Heart left ventricle (tissue), 16 donors: ENCODE data around the gene KCNJ6. TPM values are rescaled to one million over a fixed set of nuclear protein-coding genes. Genes with fewer than 3 reads are reported as not detected.

ENCODE experiments used
- ATAC-seq, 4 donors: fragments of 200-7000 bp; cut with Tn5 transposase; one replicate each; pipeline ENCODE4 v1.9.1; 2020 to 2022; ENCODE audit warnings: moderate library complexity in 4 of 4, mild to moderate bottlenecking in 3 of 4, moderate number of reproducible peaks in 1 of 4
- DNase-seq, 5 donors: peaks; one replicate each; pipeline ENCODE4 v3.0.0-alpha.2; 2020
- H3K27ac ChIP-seq, 12 donors: fragments of 200-600 bp; sonication (generic) in 4 of 12; one replicate each; pipeline versions ENCODE4 v1.5.0 to v1.8.0; 2016 to 2022; ENCODE audit warnings: mild to moderate bottlenecking in 2 of 12
- H3K27me3 ChIP-seq, 9 donors: fragments of 200-600 bp; sonication (generic) in 2 of 9; one replicate each; pipeline versions ENCODE4 v1.5.1 to v1.8.0; 2016 to 2022; ENCODE audit warnings: mild to moderate bottlenecking in 3 of 9
- H3K36me3 ChIP-seq, 9 donors: fragments of 200-600 bp; sonication (generic) in 2 of 9; one replicate each; pipeline versions ENCODE4 v1.5.0 to v1.8.0; 2018 to 2022; ENCODE audit warnings: mild to moderate bottlenecking in 2 of 9
- H3K4me1 ChIP-seq, 12 donors: fragments of 200-600 bp; sonication (generic) in 4 of 12; one replicate each; pipeline versions ENCODE4 v1.5.0 to v1.8.0; 2016 to 2022; ENCODE audit warnings: mild to moderate bottlenecking in 3 of 12
- H3K4me3 ChIP-seq, 12 donors: fragments of 200-600 bp; sonication (generic) in 4 of 12; one replicate each; pipeline versions ENCODE4 v1.5.0 to v1.8.0; 2017 to 2022; ENCODE audit warnings: mild to moderate bottlenecking in 9 of 12, moderate library complexity in 4 of 12
- H3K9me3 ChIP-seq, 12 donors: fragments of 200-600 bp; sonication (generic) in 4 of 12; one replicate each; pipeline versions ENCODE4 v1.5.0 to v1.8.0; 2016 to 2022; ENCODE audit warnings: mild to moderate bottlenecking in 1 of 12
- CTCF ChIP-seq, 12 donors: fragments of 200-600 bp; sonication (generic) in 4 of 12; IDR thresholded peaks; one replicate each; pipeline versions ENCODE4 v1.5.0 to v1.8.0; 2018 to 2022; ENCODE audit warnings: antibody characterized with exemption in 12 of 12, mild to moderate bottlenecking in 5 of 12
- POLR2A ChIP-seq, 2 donors: fragments of 450-650 bp; IDR thresholded peaks; one replicate each; pipeline ENCODE4 v1.6.1; 2017; ENCODE audit warnings: antibody characterized with exemption in 2 of 2, mild to moderate bottlenecking in 2 of 2, moderate library complexity in 2 of 2
- WGBS, 4 donors: extraction: QIAGEN DNeasy Blood & Tissue Kit in 2 of 4; methylation state at CpG; one replicate each; pipeline versions ENCODE4 v1.1.5 to v1.1.7; 2013 to 2018; 5-methylcytosine and 5-hydroxymethylcytosine counted together
- intact Hi-C, 10 donors: fragments of 100-400 bp; cut with DNase I; formaldehyde crosslinking; loops; one replicate each; pipeline versions ENCODE4 v1.11.1 to v1.14.2; 2022
- polyA plus RNA-seq, 2 donors: library from polyadenylated mRNA; stranded (reverse); fragments of 200-250 nt; gene quantifications; one replicate each; pipeline ENCODE4 v1.2.3, GENCODE V29; 2013
- total RNA-seq, 9 donors: library from RNA; depleted of rRNA in 2 of 9; stranded (reverse); fragments of >200 nt in 2 of 9; fragmentation: NEBNext Ultra II Directional in 3 of 9; extraction: Animal tissue kit (Norgen Biotek cat#: 25700) in 3 of 9; gene quantifications; one replicate each; pipeline versions ENCODE4 v1.1.0 to v1.2.4, GENCODE V29; 2016 to 2023
- donor health status: ischemic (EF 13 %, LVEDD 7.1; RV severe dilation, severe dysfunction).
- donor health status: healthy with polysubstance abuse.
- donor health status: DM: no; HTN: yes; CAD: no.
- donor health status: DM: no; HTN: no; CAD: no.
- donor health status: ischemic (EF 25% LVEDD 6.9; RV normal size, moderate dysfunction).
- donor health status: ischemic (EF 25% LVEDD 5.7; RV mildly dilated, moderate dysfunction).
- donor health status: healthy.
- donor health status: DM: yes; HTN: yes; CAD: no.
- donor health status: ischemic (EF 35%, LVEDD 5.7; RV mildly dilated, moderate dysfunction).
- donor health status: nonischemic (EF 11% LVEDD 7.7; RV severe dilation, severe dysfunction).
- donor health status: DM: yes; HTN: yes; CAD: no.
- donor health status: PGD.
- donor health status: ischemic (EF 29% LVEDD 5.4; RV normal size, mild dysfunction).
- donor health status: nonischemic (EF 23%, LVEDD 6.1; RV moderate dilation, normal function).

Gene KCNJ6
- total and polyA plus RNA-seq, 11 donors, result not detected

GRCh38 chr21:37770461-37770860 lies 145.8 kb downstream of the KCNJ6 start:
- DNase-seq (no peak), ATAC-seq (no peak)
- H3K9me3 ChIP-seq, result no peaks in the 10 kb centered on the region
- TF ChIP-seq POLR2A (IDR thresholded peaks at IDR 0.05) (no peak), CTCF (IDR thresholded peaks at IDR 0.05) (no peak)
- H3K4me1 ChIP-seq, result no peaks in the 10 kb centered on the region
- H3K27me3 ChIP-seq, result peaks cover 0 to 8% (median 0%) of the 10 kb centered on the region in 9 donors
- H3K4me3 ChIP-seq, result no peak overlapping the region
- intact Hi-C loops, result no loop called here
- no peaks in the 10 kb centered on the region for H3K36me3 ChIP-seq
- 79 to 87% (median 81%) methylated on average over 2 of the region's 2 CpGs for WGBS, 4 donors
- no peak overlapping the region for H3K27ac ChIP-seq

- intact Hi-C loops, result no loop called here
- Histone ChIP-seq H3K4me3 (no peak overlapping the region), H3K9me3 (no peaks in the 10 kb centered on the region), H3K27ac (no peak overlapping the region), H3K4me1 (no peaks in the 10 kb centered on the region), H3K27me3 (peaks cover 0 to 8% (median 0%) of the 10 kb centered on the region in 9 donors), H3K36me3 (no peaks in the 10 kb centered on the region)
- no peak for ATAC-seq
- 18 to 38% (median 26%) methylated on average over 1 of the region's 1 CpG for WGBS, 4 donors
- TF ChIP-seq POLR2A (IDR thresholded peaks at IDR 0.05) (no peak), CTCF (IDR thresholded peaks at IDR 0.05) (no peak)
- DNase-seq, result no peak
These were observed 146.6 kb downstream of the KCNJ6 start for GRCh38 chr21:37769656-37770055.

GRCh38 chr21:37767984-37768383 lies 148.3 kb downstream of the KCNJ6 start:
- Histone ChIP-seq H3K9me3 (no peaks in the 10 kb centered on the region), H3K36me3 (no peaks in the 10 kb centered on the region), H3K27me3 (peaks cover 0 to 8% (median 0%) of the 10 kb centered on the region in 9 donors), H3K4me3 (no peak overlapping the region), H3K4me1 (no peaks in the 10 kb centered on the region), H3K27ac (no peak overlapping the region)
- TF ChIP-seq POLR2A (IDR thresholded peaks at IDR 0.05) (no peak), CTCF (IDR thresholded peaks at IDR 0.05) (no peak)
- WGBS, 4 donors, result 46 to 71% (median 50%) methylated on average over 5 of the region's 5 CpGs
- intact Hi-C loops, result no loop called here
- ATAC-seq, result no peak
- no peak for DNase-seq

GRCh38 chr21:37766129-37766528 lies 150.1 kb downstream of the KCNJ6 start:
- Histone ChIP-seq H3K36me3 (no peaks in the 10 kb centered on the region), H3K27ac (no peak overlapping the region), H3K4me3 (no peak overlapping the region), H3K9me3 (no peaks in the 10 kb centered on the region), H3K27me3 (peaks cover 0 to 8% (median 0%) of the 10 kb centered on the region in 9 donors), H3K4me1 (no peaks in the 10 kb centered on the region)
- no peak for DNase-seq
- TF ChIP-seq CTCF (IDR thresholded peaks at IDR 0.05), result no peak
- no peak for TF ChIP-seq POLR2A (IDR thresholded peaks at IDR 0.05)
- intact Hi-C loops, result no loop called here
- WGBS, 4 donors, result 72 to 81% (median 75%) methylated on average over 5 of the region's 5 CpGs
- ATAC-seq, result no peak
